SK-N-SH (cell line): Measurements from ENCODE around the gene SEH1L.

Source experiments
- POLR2AphosphoS5 ChIP-seq: IDR thresholded peaks from 2 replicates; pipeline ENCODE4 v1.6.1; 2012; ENCODE audit warnings: low read depth, low read length
- TAF1 ChIP-seq: IDR thresholded peaks from 2 replicates; pipeline ENCODE4 v1.6.1; 2012; ENCODE audit warnings: low read depth, mild to moderate bottlenecking, low read length, moderate library complexity, borderline replicate concordance
- TCF12 ChIP-seq: IDR thresholded peaks from 2 replicates; pipeline ENCODE4 v1.4.0; 2012
- USF2 ChIP-seq: fragments of 150-350 bp; IDR thresholded peaks from 2 replicates; pipeline ENCODE4 v1.6.1; 2017; ENCODE audit warnings: antibody characterized with exemption, low read length, low read depth, borderline replicate concordance

- TF ChIP-seq USF2, result no peak
- TF ChIP-seq POLR2AphosphoS5, result no peak
- TF ChIP-seq TAF1, result no peak
- TF ChIP-seq TCF12, result no peak
These were observed 16.9 kb upstream of the SEH1L start for GRCh38 chr18:12930908-12931307.
